Hepatocyte (in vitro differentiated cells): ENCODE measurements around the gene SLC39A1.

Source experiments
- CTCF ChIP-seq: fragments of 200-600 bp; sonication (generic); IDR thresholded peaks from 2 replicates; pipeline ENCODE4 v1.5.1; 2016; ENCODE audit warnings: antibody characterized with exemption, mild to moderate bottlenecking; ENCODE audit not compliant: poor library complexity
- EZH2 ChIP-seq: fragments of 200-600 bp; sonication (generic); IDR thresholded peaks from 2 replicates; pipeline ENCODE4 v1.6.1; 2016; ENCODE audit warnings: antibody characterized with exemption, mild to moderate bottlenecking, borderline replicate concordance
- EZH2phosphoT487 ChIP-seq: fragments of 200-600 bp; sonication (generic); IDR thresholded peaks from one replicate; pipeline ENCODE4 v1.6.1; 2018; ENCODE audit warnings: antibody characterized with exemption, mild to moderate bottlenecking, low read depth, moderate library complexity; ENCODE audit not compliant: unreplicated experiment, severe bottlenecking

GRCh38 chr1:153934746-153935145 is 28.6 kb downstream of the SLC39A1 start:
- no peak for TF ChIP-seq CTCF
- no peak for TF ChIP-seq EZH2
- TF ChIP-seq EZH2phosphoT487, result no peak
